ENCODE data around the gene MRPS2.
A peak's percentile ranks its signal among the peaks of the same experiment; 100 is the strongest.

MRPS2 gene

GRCh38 chr9:135499326-135500070 is 984 bp upstream of the MRPS2 start:
- Histone ChIP-seq H3K36me3 (ENCODE audit: insufficient read depth, low read length) (peaks cover 27% of the 10 kb centered on the region), H3K4me1 (ENCODE audit: insufficient read depth, low read length, severe bottlenecking) (peaks cover 19% of the 10 kb centered on the region), H4K20me1 (ENCODE audit: insufficient read depth, low read length) (no peaks in the 10 kb centered on the region), H3K9me2 (ENCODE audit: low read depth, low read length) (no peaks in the 10 kb centered on the region), H2AFZ (ENCODE audit: low read length) (no peak overlapping the region), H3K27ac (ENCODE audit: low read depth, low read length, poor library complexity, severe bottlenecking) (no peak overlapping the region), H3K9ac (ENCODE audit: low read length) (peak overlapping the region; percentile 58; the same call in 1 of the 2 replicates), H3K9me3 (ENCODE audit: low read length) (no peaks in the 10 kb centered on the region), H3K27me3 (ENCODE audit: insufficient read depth, low read length) (no peaks in the 10 kb centered on the region), H3K4me3 (ENCODE audit: low read depth, low read length, poor library complexity, severe bottlenecking) (peak overlapping the region; percentile 79), H3K4me2 (ENCODE audit: low read length) (peak overlapping the region; percentile 85), H3K79me2 (ENCODE audit: insufficient read depth, low read length) (no peaks in the 10 kb centered on the region), H3F3A (ENCODE audit: insufficient read depth, low read length) (no peaks in the 10 kb centered on the region)
- TF ChIP-seq EZH2 (IDR thresholded peaks at IDR 0.05; ENCODE audit: borderline replicate concordance, low read length) (no peak), CTCF (IDR thresholded peaks at IDR 0.05; ENCODE audit: low read length) (no peak)

GRCh38 chr9:135500071-135500524 is 384 bp upstream of the MRPS2 start:
- no peak overlapping the region; the same call in 1 of the 2 replicates for H2AFZ ChIP-seq (ENCODE audit: low read length)
- no peaks in the 10 kb centered on the region for H4K20me1 ChIP-seq (ENCODE audit: insufficient read depth, low read length)
- H3K4me2 ChIP-seq (ENCODE audit: low read length), result peak overlapping the region; percentile 85
- no peaks in the 10 kb centered on the region for H3K9me2 ChIP-seq (ENCODE audit: low read depth, low read length)
- H3K79me2 ChIP-seq (ENCODE audit: insufficient read depth, low read length), result no peaks in the 10 kb centered on the region
- H3K9ac ChIP-seq (ENCODE audit: low read length), result peak overlapping the region; percentile 58
- peaks cover 32% of the 10 kb centered on the region for H3K36me3 ChIP-seq (ENCODE audit: insufficient read depth, low read length)
- peaks cover 19% of the 10 kb centered on the region for H3K4me1 ChIP-seq (ENCODE audit: insufficient read depth, low read length, severe bottlenecking)
- H3F3A ChIP-seq (ENCODE audit: insufficient read depth, low read length), result no peaks in the 10 kb centered on the region
- peak overlapping the region; percentile 79 for H3K4me3 ChIP-seq (ENCODE audit: low read depth, low read length, poor library complexity, severe bottlenecking)
- no peaks in the 10 kb centered on the region for H3K27me3 ChIP-seq (ENCODE audit: insufficient read depth, low read length)
- TF ChIP-seq EZH2 (IDR thresholded peaks at IDR 0.05; ENCODE audit: borderline replicate concordance, low read length) (no peak), CTCF (IDR thresholded peaks at IDR 0.05; ENCODE audit: low read length) (no peak)
- no peaks in the 10 kb centered on the region for H3K9me3 ChIP-seq (ENCODE audit: low read length)
- no peak overlapping the region for H3K27ac ChIP-seq (ENCODE audit: low read depth, low read length, poor library complexity, severe bottlenecking)

- Histone ChIP-seq H3K9me2 (ENCODE audit: low read depth, low read length) (no peaks in the 10 kb centered on the region), H3K9me3 (ENCODE audit: low read length) (no peaks in the 10 kb centered on the region), H3K27ac (ENCODE audit: low read depth, low read length, poor library complexity, severe bottlenecking) (no peak overlapping the region), H4K20me1 (ENCODE audit: insufficient read depth, low read length) (no peaks in the 10 kb centered on the region), H3K4me1 (ENCODE audit: insufficient read depth, low read length, severe bottlenecking) (peaks cover 19% of the 10 kb centered on the region), H3K9ac (ENCODE audit: low read length) (peak overlapping the region; percentile 83), H2AFZ (ENCODE audit: low read length) (no peak overlapping the region), H3F3A (ENCODE audit: insufficient read depth, low read length) (no peaks in the 10 kb centered on the region), H3K27me3 (ENCODE audit: insufficient read depth, low read length) (no peaks in the 10 kb centered on the region), H3K36me3 (ENCODE audit: insufficient read depth, low read length) (peaks cover 35% of the 10 kb centered on the region), H3K79me2 (ENCODE audit: insufficient read depth, low read length) (no peaks in the 10 kb centered on the region), H3K4me2 (ENCODE audit: low read length) (peak overlapping the region; percentile 85), H3K4me3 (ENCODE audit: low read depth, low read length, poor library complexity, severe bottlenecking) (peak overlapping the region; percentile 79)
- TF ChIP-seq CTCF (IDR thresholded peaks at IDR 0.05; ENCODE audit: low read length), result no peak
- no peak for TF ChIP-seq EZH2 (IDR thresholded peaks at IDR 0.05; ENCODE audit: borderline replicate concordance, low read length)
Observed at GRCh38 chr9:135501261-135502167, 1.0 kb downstream of the MRPS2 start.
